ENCODE measurements around the gene HPSE2. TPM values are rescaled to one million over a fixed set of nuclear protein-coding genes. Genes with fewer than 3 reads are reported as not detected.

HPSE2 gene
- total and polyA plus RNA-seq, 7 experiments from 2014 or later: not detected

DNA sequence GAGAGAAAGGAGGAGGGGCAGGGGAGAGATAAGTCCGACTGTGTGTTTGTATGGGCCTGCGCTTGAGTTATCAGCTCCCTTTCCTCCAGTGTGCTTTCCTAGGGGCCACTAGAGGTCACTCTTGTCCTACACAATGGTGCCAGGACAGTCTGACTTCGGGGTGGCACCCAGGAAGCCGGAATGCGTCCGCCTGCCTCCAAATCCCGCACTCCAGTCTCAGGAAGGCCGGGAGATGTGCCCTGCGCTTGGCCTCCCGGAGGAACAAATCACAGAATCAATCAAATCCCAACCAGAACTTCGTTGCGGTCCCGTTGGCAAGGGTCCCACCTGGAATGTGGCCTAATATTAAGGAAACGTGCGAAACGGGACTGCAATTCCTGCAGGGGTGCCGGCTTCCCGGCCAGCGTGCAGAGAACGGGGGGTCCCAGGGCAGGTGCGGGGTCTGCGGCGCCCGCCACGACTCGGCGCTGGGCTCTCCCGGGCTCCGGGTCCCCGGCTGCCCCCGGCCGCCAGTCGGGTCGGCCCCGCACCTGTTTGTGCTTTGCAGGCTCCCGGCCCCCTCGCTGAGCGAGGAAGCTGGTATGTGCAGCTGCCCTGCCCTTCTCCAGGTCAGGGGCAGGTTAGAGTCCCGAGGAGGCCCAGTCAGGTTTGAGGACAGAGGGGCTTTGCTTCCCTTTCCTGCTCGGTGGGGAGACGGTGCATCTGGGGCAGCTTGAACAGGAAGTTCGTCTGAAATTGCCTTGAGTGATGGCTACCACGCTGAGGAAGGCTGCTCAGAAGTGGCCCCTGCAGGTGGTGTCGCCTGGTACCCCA, 767.9 kb downstream of the HPSE2 start:
- ChIA-PET CTCF (interaction anchor here (0.5 to 3.8 kb wide), 13 partner anchors 10 to 783 kb away, joined by 3 to 32 read pairs (median 4); no protein-coding TSS in a partner anchor), POLR2A (interaction anchor here (1.3 kb wide), 1 partner anchor 1153 kb away, joined by 3 read pairs; the partner anchor contains the start of gene SLC25A28)
- Mint-ChIP-seq H3K27ac (peak overlapping the region in 8 of 9 donors; percentile 67 to 93 (median 88)), H3K36me3 (no peaks in the 10 kb centered on the region), H3K9me3 (peaks cover 0 to 2% (median 0%) of the 10 kb centered on the region in 11 donors), H3K27me3 (peaks cover 0 to 36% (median 6%) of the 10 kb centered on the region in 5 donors), H3K4me3 (peak overlapping the region; percentile 86 to 100 (median 96)), H3K4me1 (peaks cover 0 to 12% (median 6%) of the 10 kb centered on the region in 7 donors)
- peak overlapping the region; percentile 92 for H3K4me3 ChIP-seq (ENCODE audit: low read length)
- no peaks in the 10 kb centered on the region for H3K27me3 ChIP-seq (ENCODE audit: control insufficient read depth in 2 of 2, insufficient read depth in 2 of 2, low read length in 2 of 2)
- H3K36me3 ChIP-seq (ENCODE audit: control insufficient read depth in 2 of 3, insufficient read depth in 3 of 3, low read length in 3 of 3): no peaks in the 10 kb centered on the region
- intact Hi-C loops (cut with micrococcal nuclease): loop anchor here (1.0 to 5.0 kb wide), 7 partner anchors 21 to 1580 kb away; partner anchors contain the start of genes GOT1 (in 1 of the 2) and HPS1 (in 1 of the 2)
- no peaks in the 10 kb centered on the region for H3K4me1 ChIP-seq (ENCODE audit: control insufficient read depth in 2 of 2, insufficient read depth in 2 of 2, low read length in 2 of 2)
- H3K27ac ChIP-seq (ENCODE audit: low read depth, low read length): peak overlapping the region; percentile 45
- H3K9me3 ChIP-seq (ENCODE audit: control insufficient read depth in 2 of 3, low read length in 3 of 3): no peaks in the 10 kb centered on the region
- peak; percentile 96 for ATAC-seq
- DNase-seq: peak; percentile 32 to 75 (median 65)

DNA sequence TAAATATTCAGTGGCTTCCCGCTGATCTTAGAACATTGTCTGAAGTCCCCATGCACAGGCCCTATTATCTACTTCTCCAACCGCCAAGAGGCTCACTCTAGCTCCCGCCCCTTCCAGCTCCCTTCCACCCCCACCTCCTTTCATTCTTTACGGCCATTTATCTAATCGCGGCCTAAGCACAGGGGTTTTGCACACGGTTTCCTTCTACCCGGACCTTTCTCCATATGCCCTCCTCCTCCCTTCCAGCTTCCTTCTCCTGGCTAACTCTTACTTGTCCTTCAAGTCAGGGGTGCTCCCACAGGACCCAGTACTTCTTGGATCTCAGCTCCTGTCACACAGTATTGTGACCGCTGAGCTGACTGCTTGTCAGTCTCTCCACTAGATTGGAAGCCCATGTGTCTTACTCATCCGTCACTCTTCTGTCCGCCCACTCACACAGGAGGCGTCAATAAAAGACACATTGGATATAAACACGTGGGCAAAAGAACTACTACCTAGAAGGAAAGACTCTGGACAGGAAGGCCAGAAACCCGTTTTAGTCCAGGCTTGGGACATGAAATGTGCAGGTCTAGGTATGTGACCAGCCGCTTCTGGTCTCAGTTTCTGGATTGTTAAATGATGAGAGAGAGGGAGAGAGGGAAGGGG, 768.7 kb downstream of the HPSE2 start:
- no peak for DNase-seq
- H3K4me1 ChIP-seq (ENCODE audit: control insufficient read depth in 2 of 2, insufficient read depth in 2 of 2, low read length in 2 of 2): no peaks in the 10 kb centered on the region
- H3K36me3 ChIP-seq (ENCODE audit: control insufficient read depth in 2 of 3, insufficient read depth in 3 of 3, low read length in 3 of 3): no peaks in the 10 kb centered on the region
- ATAC-seq: no peak
- Mint-ChIP-seq H3K27me3 (peaks cover 0 to 40% (median 10%) of the 10 kb centered on the region in 5 donors), H3K27ac (peak overlapping the region in 4 of 9 donors; percentile 67 to 92 (median 79)), H3K4me1 (peaks cover 0 to 12% (median 6%) of the 10 kb centered on the region in 7 donors), H3K9me3 (peaks cover 0 to 2% (median 0%) of the 10 kb centered on the region in 11 donors), H3K4me3 (peak overlapping the region; percentile 6 to 100 (median 96)), H3K36me3 (no peaks in the 10 kb centered on the region)
- no peaks in the 10 kb centered on the region for H3K9me3 ChIP-seq (ENCODE audit: control insufficient read depth in 2 of 3, low read length in 3 of 3)
- no peak overlapping the region for H3K27ac ChIP-seq (ENCODE audit: low read depth, low read length)
- H3K4me3 ChIP-seq (ENCODE audit: low read length): peak overlapping the region; percentile 92
- ChIA-PET CTCF (interaction anchor here (0.5 to 3.8 kb wide), 12 partner anchors 9 to 784 kb away, joined by 3 to 32 read pairs (median 4); no protein-coding TSS in a partner anchor), POLR2A (interaction anchor here (1.3 kb wide), 1 partner anchor 1154 kb away, joined by 3 read pairs; the partner anchor contains the start of gene SLC25A28)
- no peaks in the 10 kb centered on the region for H3K27me3 ChIP-seq (ENCODE audit: control insufficient read depth in 2 of 2, insufficient read depth in 2 of 2, low read length in 2 of 2)
- intact Hi-C loops (cut with micrococcal nuclease): loop anchor here (1.0 to 5.0 kb wide), 7 partner anchors 21 to 1580 kb away; partner anchors contain the start of genes GOT1 (in 1 of the 2) and HPS1 (in 1 of the 2)

DNA sequence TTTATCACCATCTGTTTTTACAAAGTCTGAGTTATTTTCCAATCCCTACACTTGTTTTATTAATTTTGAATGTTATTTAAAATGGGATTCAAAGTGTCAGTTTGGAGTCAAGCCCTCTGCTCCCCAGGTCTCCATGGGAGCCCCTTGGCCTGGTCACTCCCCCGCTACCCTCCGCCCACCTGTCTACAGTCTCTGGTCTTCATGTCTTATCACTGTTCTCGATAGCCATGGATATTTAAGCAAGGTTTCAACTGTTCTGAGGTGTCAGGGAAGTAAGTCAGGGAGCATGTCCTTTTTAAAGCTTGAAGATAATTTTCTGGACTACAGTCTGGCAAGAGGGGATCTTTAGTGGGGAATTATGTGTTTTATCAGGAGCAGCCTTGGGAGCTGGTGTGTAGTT, 769.8 kb downstream of the HPSE2 start:
- intact Hi-C loops (cut with micrococcal nuclease): loop anchor here in 1 of 2 donors (5.0 kb wide), 2 partner anchors 966 to 1581 kb away; partner anchors contain the start of gene GOT1
- Histone ChIP-seq H3K4me1 (ENCODE audit: control insufficient read depth in 2 of 2, insufficient read depth in 2 of 2, low read length in 2 of 2) (no peaks in the 10 kb centered on the region), H3K27ac (ENCODE audit: low read depth, low read length) (no peak overlapping the region), H3K36me3 (ENCODE audit: control insufficient read depth in 2 of 3, insufficient read depth in 3 of 3, low read length in 3 of 3) (no peaks in the 10 kb centered on the region), H3K27me3 (ENCODE audit: control insufficient read depth in 2 of 2, insufficient read depth in 2 of 2, low read length in 2 of 2) (no peaks in the 10 kb centered on the region), H3K4me3 (ENCODE audit: low read length) (no peak overlapping the region), H3K9me3 (ENCODE audit: control insufficient read depth in 2 of 3, low read length in 3 of 3) (no peaks in the 10 kb centered on the region)
- peaks cover 0 to 34% (median 10%) of the 10 kb centered on the region in 5 donors for H3K27me3 Mint-ChIP-seq
- H3K4me3 Mint-ChIP-seq: no peak overlapping the region
- H3K27ac Mint-ChIP-seq: no peak overlapping the region
- H3K36me3 Mint-ChIP-seq: no peaks in the 10 kb centered on the region
- ChIA-PET POLR2A (no interaction called here), CTCF (interaction anchor here (1.4 kb wide), 1 partner anchor 781 kb away, joined by 4 read pairs; no protein-coding TSS in a partner anchor)
- DNase-seq (no peak), ATAC-seq (no peak)
- peaks cover 0 to 2% (median 0%) of the 10 kb centered on the region in 11 donors for H3K9me3 Mint-ChIP-seq
- peaks cover 0 to 12% (median 6%) of the 10 kb centered on the region in 7 donors for H3K4me1 Mint-ChIP-seq

DNA sequence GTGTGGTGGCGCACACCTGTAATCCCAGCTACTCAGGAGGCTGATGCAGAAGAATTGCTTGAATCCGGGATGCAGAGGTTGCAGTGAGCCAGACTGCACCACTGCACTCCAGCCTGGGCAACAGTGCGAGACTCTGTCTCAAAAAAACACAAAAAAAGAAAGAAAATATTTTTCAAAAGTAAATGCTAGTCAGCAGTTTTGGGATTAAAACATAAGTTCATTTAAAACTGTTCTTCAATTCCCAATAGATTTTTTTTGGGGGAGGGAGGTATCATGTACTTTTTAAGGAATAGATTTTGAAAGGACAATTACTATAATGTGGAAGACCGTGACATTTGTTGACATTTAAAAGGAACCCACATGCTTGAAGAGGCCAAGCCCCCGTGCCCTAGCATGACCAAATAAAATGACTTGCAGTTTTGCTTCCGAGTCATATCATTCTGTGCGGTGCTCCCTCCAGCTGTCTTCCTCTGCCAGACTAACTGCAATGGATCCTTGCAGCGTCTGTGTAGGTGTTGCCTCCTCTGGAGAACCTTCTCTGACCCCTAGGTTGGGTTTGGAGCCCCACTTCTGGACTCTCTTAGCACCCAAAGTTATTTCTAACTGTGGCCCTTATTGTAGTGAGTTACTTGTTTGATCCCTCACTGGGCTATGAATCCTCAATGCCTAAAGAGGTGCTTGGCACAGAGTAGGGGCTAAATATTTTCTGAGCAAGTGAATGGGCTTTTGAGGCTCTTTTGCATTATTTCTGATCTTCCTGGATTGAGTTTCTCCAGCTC, 771.5 kb downstream of the HPSE2 start:
- Histone ChIP-seq H3K4me1 (ENCODE audit: control insufficient read depth in 2 of 2, insufficient read depth in 2 of 2, low read length in 2 of 2) (no peaks in the 10 kb centered on the region), H3K9me3 (ENCODE audit: control insufficient read depth in 2 of 3, low read length in 3 of 3) (no peaks in the 10 kb centered on the region), H3K36me3 (ENCODE audit: control insufficient read depth in 2 of 3, insufficient read depth in 3 of 3, low read length in 3 of 3) (no peaks in the 10 kb centered on the region), H3K27me3 (ENCODE audit: control insufficient read depth in 2 of 2, insufficient read depth in 2 of 2, low read length in 2 of 2) (no peaks in the 10 kb centered on the region), H3K27ac (ENCODE audit: low read depth, low read length) (no peak overlapping the region), H3K4me3 (ENCODE audit: low read length) (no peak overlapping the region)
- Mint-ChIP-seq H3K4me1 (peaks cover 0 to 12% (median 6%) of the 10 kb centered on the region in 7 donors), H3K27ac (no peak overlapping the region), H3K36me3 (no peaks in the 10 kb centered on the region), H3K9me3 (peaks cover 0 to 2% (median 0%) of the 10 kb centered on the region in 11 donors), H3K27me3 (peaks cover 0 to 25% (median 10%) of the 10 kb centered on the region in 5 donors), H3K4me3 (no peak overlapping the region)
- DNase-seq (no peak), ATAC-seq (no peak)
- ChIA-PET POLR2A (interaction anchor here (0.6 kb wide), 1 partner anchor 1304 kb away, joined by 7 read pairs; no protein-coding TSS in a partner anchor), CTCF (no interaction called here)
- intact Hi-C loops (cut with micrococcal nuclease): no loop called here

DNA sequence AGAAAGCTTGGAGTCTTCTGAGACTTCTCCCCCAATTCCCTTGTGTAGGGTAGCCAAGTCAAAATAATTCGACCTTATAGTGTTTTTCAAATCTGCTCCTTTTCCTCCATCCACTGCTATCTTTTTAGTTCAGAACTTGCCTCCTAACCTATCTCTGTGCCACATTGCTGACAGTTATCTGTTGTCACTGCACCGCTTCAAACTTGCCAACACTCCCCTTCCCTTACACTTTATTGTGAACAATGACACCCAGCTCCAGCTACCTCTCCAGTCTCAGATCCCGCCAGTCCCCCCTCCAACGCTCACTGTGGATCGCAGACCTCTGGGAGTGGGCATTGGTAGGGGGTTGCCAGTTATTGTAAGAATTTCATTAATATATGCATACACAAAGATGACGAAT, 772.6 kb downstream of the HPSE2 start:
- Histone ChIP-seq H3K4me1 (ENCODE audit: control insufficient read depth in 2 of 2, insufficient read depth in 2 of 2, low read length in 2 of 2) (no peaks in the 10 kb centered on the region), H3K36me3 (ENCODE audit: control insufficient read depth in 2 of 3, insufficient read depth in 3 of 3, low read length in 3 of 3) (no peaks in the 10 kb centered on the region), H3K27me3 (ENCODE audit: control insufficient read depth in 2 of 2, insufficient read depth in 2 of 2, low read length in 2 of 2) (no peaks in the 10 kb centered on the region), H3K27ac (ENCODE audit: low read depth, low read length) (no peak overlapping the region), H3K4me3 (ENCODE audit: low read length) (no peak overlapping the region), H3K9me3 (ENCODE audit: control insufficient read depth in 2 of 3, low read length in 3 of 3) (no peaks in the 10 kb centered on the region)
- POLR2A ChIA-PET: no interaction called here
- Mint-ChIP-seq H3K36me3 (no peaks in the 10 kb centered on the region), H3K9me3 (no peaks in the 10 kb centered on the region), H3K27me3 (peaks cover 4 to 18% (median 13%) of the 10 kb centered on the region in 5 donors), H3K4me1 (peaks cover 0 to 6% (median 5%) of the 10 kb centered on the region in 7 donors), H3K4me3 (no peak overlapping the region), H3K27ac (no peak overlapping the region)
- CTCF ChIA-PET: no interaction called here
- ATAC-seq (no peak), DNase-seq (no peak)
- intact Hi-C loops (cut with micrococcal nuclease): no loop called here

DNA sequence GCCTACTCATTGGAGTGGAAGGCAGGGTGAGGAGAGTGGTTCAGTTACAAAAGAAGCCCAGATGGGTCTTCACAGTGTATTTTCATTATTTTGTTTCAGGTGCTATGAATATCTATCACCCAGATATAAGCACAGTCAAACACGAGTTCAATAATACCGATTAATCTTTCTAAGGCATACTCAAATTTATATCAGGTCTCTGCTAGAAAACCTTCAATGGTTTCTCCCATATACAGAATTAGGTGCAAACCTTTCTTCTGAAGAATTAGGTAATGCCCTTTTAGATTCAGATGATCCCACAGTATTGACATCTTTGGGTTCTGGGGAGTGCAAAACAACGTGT, 774.2 kb downstream of the HPSE2 start:
- CTCF ChIA-PET: no interaction called here
- no peak overlapping the region for H3K27ac ChIP-seq (ENCODE audit: low read depth, low read length)
- POLR2A ChIA-PET: no interaction called here
- no peak overlapping the region for H3K4me3 ChIP-seq (ENCODE audit: low read length)
- H3K4me1 Mint-ChIP-seq: peaks cover 0 to 1% (median 0%) of the 10 kb centered on the region in 7 donors
- H3K9me3 Mint-ChIP-seq: no peaks in the 10 kb centered on the region
- peaks cover 7 to 25% (median 17%) of the 10 kb centered on the region in 5 donors for H3K27me3 Mint-ChIP-seq
- no peaks in the 10 kb centered on the region for H3K36me3 ChIP-seq (ENCODE audit: control insufficient read depth in 2 of 3, insufficient read depth in 3 of 3, low read length in 3 of 3)
- DNase-seq: no peak
- H3K27me3 ChIP-seq (ENCODE audit: control insufficient read depth in 2 of 2, insufficient read depth in 2 of 2, low read length in 2 of 2): no peaks in the 10 kb centered on the region
- no peaks in the 10 kb centered on the region for H3K36me3 Mint-ChIP-seq
- no peaks in the 10 kb centered on the region for H3K9me3 ChIP-seq (ENCODE audit: control insufficient read depth in 2 of 3, low read length in 3 of 3)
- no peaks in the 10 kb centered on the region for H3K4me1 ChIP-seq (ENCODE audit: control insufficient read depth in 2 of 2, insufficient read depth in 2 of 2, low read length in 2 of 2)
- H3K27ac Mint-ChIP-seq: no peak overlapping the region
- no peak overlapping the region for H3K4me3 Mint-ChIP-seq
- no peak for ATAC-seq
- intact Hi-C loops (cut with micrococcal nuclease): no loop called here
